ENCODE data around the gene TRIO.

Gene TRIO

GRCh38 chr5:14411216-14411615 lies 268.1 kb downstream of the TRIO start:
- DNase-seq (ENCODE audit: low read depth, low spot score), result no peak

- no peak for DNase-seq (ENCODE audit: low read depth, low spot score)
Measured at GRCh38 chr5:14413331-14413750, 270.2 kb downstream of the TRIO start.

GRCh38 chr5:14414007-14414406 lies 270.9 kb downstream of the TRIO start:
- no peak for DNase-seq (ENCODE audit: low read depth, low spot score)

- DNase-seq (ENCODE audit: low read depth, low spot score), result no peak
Measured at GRCh38 chr5:14414656-14415023, 271.5 kb downstream of the TRIO start.

GRCh38 chr5:14415024-14415697 lies 272.0 kb downstream of the TRIO start:
- no peak for DNase-seq (ENCODE audit: low read depth, low spot score)

GRCh38 chr5:14415698-14416074 lies 272.5 kb downstream of the TRIO start:
- DNase-seq (ENCODE audit: low read depth, low spot score), result no peak

GRCh38 chr5:14416621-14417275 lies 273.6 kb downstream of the TRIO start:
- peak; percentile 52 for DNase-seq (ENCODE audit: low read depth, low spot score)

- peak; percentile 88 for DNase-seq (ENCODE audit: low read depth, low spot score)
Measured at GRCh38 chr5:14417276-14417730, 274.2 kb downstream of the TRIO start.

GRCh38 chr5:14417792-14418765 lies 274.9 kb downstream of the TRIO start:
- DNase-seq (ENCODE audit: low read depth, low spot score), result peak; percentile 51

GRCh38 chr5:14419686-14420085 lies 276.5 kb downstream of the TRIO start:
- no peak for DNase-seq (ENCODE audit: low read depth, low spot score)

- DNase-seq (ENCODE audit: low read depth, low spot score), result no peak
Measured at GRCh38 chr5:14420101-14420811, 277.1 kb downstream of the TRIO start.

GRCh38 chr5:14421851-14422250 lies 278.7 kb downstream of the TRIO start:
- no peak for DNase-seq (ENCODE audit: low read depth, low spot score)

- DNase-seq (ENCODE audit: low read depth, low spot score), result no peak
Measured at GRCh38 chr5:14424011-14424685, 281.0 kb downstream of the TRIO start.

- DNase-seq (ENCODE audit: low read depth, low spot score), result no peak
Measured at GRCh38 chr5:14425559-14425958, 282.4 kb downstream of the TRIO start.

GRCh38 chr5:14426521-14426920 lies 283.4 kb downstream of the TRIO start:
- no peak for DNase-seq (ENCODE audit: low read depth, low spot score)

GRCh38 chr5:14428302-14429081 lies 285.4 kb downstream of the TRIO start:
- peak; percentile 42 for DNase-seq (ENCODE audit: low read depth, low spot score)

- DNase-seq (ENCODE audit: low read depth, low spot score), result no peak
Measured at GRCh38 chr5:14429101-14430050, 286.2 kb downstream of the TRIO start.

- DNase-seq (ENCODE audit: low read depth, low spot score), result no peak
Measured at GRCh38 chr5:14431534-14431933, 288.4 kb downstream of the TRIO start.
